Measurements from ENCODE around the gene IL4I1. TPM values are rescaled to one million over a fixed set of nuclear protein-coding genes. Genes with fewer than 3 reads are reported as not detected.

IL4I1 gene
- total RNA-seq, 1 experiment from 2014 or later = 0.61 TPM

DNA sequence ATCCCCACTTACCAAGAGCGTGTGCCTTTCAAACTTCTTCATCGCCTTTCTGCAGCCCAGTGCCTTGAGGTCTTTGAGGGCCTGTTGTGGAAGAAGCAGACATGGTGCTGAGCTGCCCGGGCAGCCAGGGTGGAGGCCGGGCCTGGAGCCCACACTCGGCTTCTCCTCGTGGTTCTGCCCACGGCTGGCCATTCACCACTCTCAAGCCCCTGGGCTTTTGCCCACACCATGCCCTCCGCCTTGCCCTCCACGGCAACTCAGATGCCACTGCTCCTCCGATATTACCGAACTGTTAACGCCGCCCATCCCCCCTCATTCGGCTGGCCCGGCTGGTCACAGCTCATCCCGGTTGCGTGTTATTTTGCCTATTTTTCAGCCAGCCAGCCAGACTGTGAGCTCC is 5.3 kb downstream of the IL4I1 start:
- no peak overlapping the region for H2AFZ ChIP-seq (ENCODE audit: low read length)
- no peaks in the 10 kb centered on the region for H3K9me3 ChIP-seq (ENCODE audit: control insufficient read depth, low read depth, low read length)
- Mint-ChIP-seq H3K36me3 (ENCODE audit: insufficient read depth in 1 of 3, low read depth in 3 of 3) (peaks cover 12 to 16% (median 12%) of the 10 kb centered on the region in 3 experiments), H3K9me3 (peaks cover 0 to 11% of the 10 kb centered on the region in 2 experiments; a peak in 1 of 5 replicates), H3K4me1 (peaks cover 3 to 21% of the 10 kb centered on the region in 2 experiments; a peak in 3 of 4 replicates), H3K4me3 (peak overlapping the region in 1 of 2 experiments; percentile 81; a peak in 1 of 5 replicates), H3K27ac (no peak overlapping the region), H3K27me3 (ENCODE audit: low read depth) (peaks cover 48% of the 10 kb centered on the region)
- no peak overlapping the region for H2BK120ac ChIP-seq (ENCODE audit: low read depth, low read length, poor library complexity, severe bottlenecking)
- H3K79me2 ChIP-seq (ENCODE audit: insufficient read depth, low read length) = no peaks in the 10 kb centered on the region
- no peak overlapping the region for H3K14ac ChIP-seq (ENCODE audit: insufficient read depth, low read length)
- TF ChIP-seq, protein P1, sequence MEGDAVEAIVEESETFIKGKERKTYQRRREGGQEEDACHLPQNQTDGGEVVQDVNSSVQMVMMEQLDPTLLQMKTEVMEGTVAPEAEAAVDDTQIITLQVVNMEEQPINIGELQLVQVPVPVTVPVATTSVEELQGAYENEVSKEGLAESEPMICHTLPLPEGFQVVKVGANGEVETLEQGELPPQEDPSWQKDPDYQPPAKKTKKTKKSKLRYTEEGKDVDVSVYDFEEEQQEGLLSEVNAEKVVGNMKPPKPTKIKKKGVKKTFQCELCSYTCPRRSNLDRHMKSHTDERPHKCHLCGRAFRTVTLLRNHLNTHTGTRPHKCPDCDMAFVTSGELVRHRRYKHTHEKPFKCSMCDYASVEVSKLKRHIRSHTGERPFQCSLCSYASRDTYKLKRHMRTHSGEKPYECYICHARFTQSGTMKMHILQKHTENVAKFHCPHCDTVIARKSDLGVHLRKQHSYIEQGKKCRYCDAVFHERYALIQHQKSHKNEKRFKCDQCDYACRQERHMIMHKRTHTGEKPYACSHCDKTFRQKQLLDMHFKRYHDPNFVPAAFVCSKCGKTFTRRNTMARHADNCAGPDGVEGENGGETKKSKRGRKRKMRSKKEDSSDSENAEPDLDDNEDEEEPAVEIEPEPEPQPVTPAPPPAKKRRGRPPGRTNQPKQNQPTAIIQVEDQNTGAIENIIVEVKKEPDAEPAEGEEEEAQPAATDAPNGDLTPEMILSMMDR (conservative IDR thresholded peaks at IDR 0.05) = no peak
- H3K23me2 ChIP-seq (ENCODE audit: insufficient read length, low read depth, low read length, poor library complexity, severe bottlenecking) = peaks cover 3% of the 10 kb centered on the region
- H3K23ac ChIP-seq (ENCODE audit: insufficient read length, low read depth, low read length) = no peak overlapping the region
- H3K18ac ChIP-seq (ENCODE audit: insufficient read length, low read depth, low read length) = no peak overlapping the region
- DNase-seq = no peak
- H2BK20ac ChIP-seq (ENCODE audit: low read depth, low read length, poor library complexity, severe bottlenecking) = no peak overlapping the region
- H3K79me1 ChIP-seq (ENCODE audit: insufficient read depth, low read depth, low read length, poor library complexity, severe bottlenecking) = no peaks in the 10 kb centered on the region
- no peak overlapping the region for H3K9ac ChIP-seq (ENCODE audit: extremely low read depth, insufficient read length, low read length)
- no peak overlapping the region for H3T11ph ChIP-seq (ENCODE audit: low read length)
- H2BK12ac ChIP-seq (ENCODE audit: insufficient read length, low read depth, low read length) = no peak overlapping the region
- no peaks in the 10 kb centered on the region; the same call in 1 of the 2 replicates for H3K27me3 ChIP-seq (ENCODE audit: insufficient read depth, low read length)
- no peak overlapping the region for H4K8ac ChIP-seq (replicated peaks; ENCODE audit: insufficient read length, low read depth, low read length)
- no CpG with 5 or more reads among the region's 17 CpGs for WGBS (ENCODE audit: extremely low coverage, insufficient read length, low lambda C conversion rate)
- no peak overlapping the region for H2BK5ac ChIP-seq (ENCODE audit: insufficient read length, low read length)
- H2BK15ac ChIP-seq (ENCODE audit: low read depth, low read length) = no peak overlapping the region
- no peak overlapping the region for H3K27ac ChIP-seq (ENCODE audit: insufficient read length, low read depth, low read length)
- peaks cover 5% of the 10 kb centered on the region for H4K20me1 ChIP-seq (ENCODE audit: control insufficient read depth, insufficient read depth, insufficient read length)
- H4K5ac ChIP-seq (ENCODE audit: insufficient read length, low read depth, low read length) = no peak overlapping the region
- H2AK5ac ChIP-seq (ENCODE audit: insufficient read length, low read length) = no peak overlapping the region
- no peaks in the 10 kb centered on the region for H3K4me1 ChIP-seq (ENCODE audit: insufficient read depth, low read length)
- no peak overlapping the region for H3K4me2 ChIP-seq (ENCODE audit: insufficient read depth, insufficient read length, low read length)
- no peak overlapping the region for H3K4ac ChIP-seq (ENCODE audit: low read depth, low read length)
- H4K91ac ChIP-seq (ENCODE audit: insufficient read length, low read depth, low read length) = no peak overlapping the region
- H3K56ac ChIP-seq (ENCODE audit: insufficient read length, low read depth, low read length) = no peak overlapping the region

Measured in H9 (cell line).